ENCODE data around the gene MCOLN2.

GRCh38 chr1:84960371-84960770 is 36.5 kb downstream of the MCOLN2 start:
- TF ChIP-seq PPARA (CRISPR knock-in tag; IDR thresholded peaks at IDR 0.05; ENCODE audit: borderline replicate concordance) (no peak), ISL1 (CRISPR knock-in tag; IDR thresholded peaks at IDR 0.05) (peak; percentile 86), ZFP30 (CRISPR knock-in tag; IDR thresholded peaks at IDR 0.05) (no peak), CREB5 (CRISPR knock-in tag; IDR thresholded peaks at IDR 0.05; ENCODE audit: low read depth) (no peak), ZNF565 (CRISPR knock-in tag; conservative IDR thresholded peaks at IDR 0.05; ENCODE audit: low read depth) (no peak), BACH2 (CRISPR knock-in tag; IDR thresholded peaks at IDR 0.05; ENCODE audit: borderline replicate concordance) (no peak), ZFP3 (CRISPR knock-in tag; IDR thresholded peaks at IDR 0.05) (no peak), GLIS3 (CRISPR knock-in tag; IDR thresholded peaks at IDR 0.05) (no peak), ARNTL (CRISPR knock-in tag; IDR thresholded peaks at IDR 0.05; ENCODE audit: borderline replicate concordance, low read depth) (no peak), CSRNP3 (CRISPR knock-in tag; IDR thresholded peaks at IDR 0.05) (no peak), PATZ1 (CRISPR knock-in tag; IDR thresholded peaks at IDR 0.05; ENCODE audit: borderline replicate concordance) (no peak), TCF4 (CRISPR knock-in tag; IDR thresholded peaks at IDR 0.05; ENCODE audit: borderline replicate concordance) (0 out of 2 replicates have a peak, but pooled peaks have one; percentile 45), OSR1 (CRISPR knock-in tag; IDR thresholded peaks at IDR 0.05) (no peak)

Data from SK-N-SH treated with all-trans-retinoic acid at 6 μM for 48 hours (cell line).